ELF-1 (cell line): ENCODE measurements around the gene FAM90A26.
"Not testable (repeated sequence)": the region's sequence is repeated elsewhere in the genome, so short reads cannot be mapped to it uniquely, and the experiment has no call there.

Experiments used
- DNase-seq: peaks from one replicate; pipeline ENCODE4 v3.0.0-alpha.2; 2016; ENCODE audit warnings: low read depth, low spot score

Gene FAM90A26

GRCh38 chr4:9155101-9155886, 14.9 kb upstream of the FAM90A26 start:
- peak; percentile 17 for DNase-seq

GRCh38 chr4:9158392-9158791, 11.8 kb upstream of the FAM90A26 start:
- DNase-seq: peak; percentile 52

GRCh38 chr4:9160046-9160445, 10.2 kb upstream of the FAM90A26 start:
- not testable (repeated sequence) for DNase-seq

GRCh38 chr4:9165990-9166389, 4.2 kb upstream of the FAM90A26 start:
- not testable (repeated sequence) for DNase-seq

DNA sequence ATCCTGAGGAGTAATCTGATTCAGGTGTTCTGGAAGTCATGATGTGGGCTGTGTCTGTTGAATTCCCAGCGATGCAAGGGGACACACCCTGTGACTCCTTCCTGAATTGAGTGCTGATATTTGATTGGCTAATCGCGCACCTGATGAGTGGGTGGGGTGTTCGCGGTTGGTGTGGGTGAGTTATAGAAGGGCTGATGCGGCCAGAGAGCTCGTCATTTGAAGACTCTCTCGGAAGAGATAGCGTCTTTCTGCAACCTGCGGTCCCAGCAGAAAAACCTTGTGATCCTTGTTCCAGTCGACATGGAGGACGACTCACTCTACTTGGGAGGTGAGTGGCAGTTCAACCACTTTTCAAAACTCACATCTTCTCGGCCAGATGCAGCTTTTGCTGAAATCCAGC, 40.1 kb downstream of the FAM90A26 start, which contains the start of gene USP17L10:
Gene USP17L10, plus strand, starts transcription at position 301 of the 400 bp plus-strand sequence. Its CDS starts 0 bp downstream, at position 301.
- DNase-seq: not testable (repeated sequence)

GRCh38 chr4:9214701-9215100, 44.5 kb downstream of the FAM90A26 start:
- DNase-seq: not testable (repeated sequence)

- DNase-seq: not testable (repeated sequence)
Measured at GRCh38 chr4:9215105-9215504, 44.9 kb downstream of the FAM90A26 start, which contains the start of gene USP17L11. Gene USP17L11, plus strand, starts transcription at chr4:9215405. Its CDS starts 0 bp downstream, at chr4:9215405.

GRCh38 chr4:9219852-9220251, 49.6 kb downstream of the FAM90A26 start, which contains the start of gene USP17L12:
Gene USP17L12, plus strand, starts transcription at chr4:9220152. Its CDS starts 0 bp downstream, at chr4:9220152.
- DNase-seq: not testable (repeated sequence)

DNA sequence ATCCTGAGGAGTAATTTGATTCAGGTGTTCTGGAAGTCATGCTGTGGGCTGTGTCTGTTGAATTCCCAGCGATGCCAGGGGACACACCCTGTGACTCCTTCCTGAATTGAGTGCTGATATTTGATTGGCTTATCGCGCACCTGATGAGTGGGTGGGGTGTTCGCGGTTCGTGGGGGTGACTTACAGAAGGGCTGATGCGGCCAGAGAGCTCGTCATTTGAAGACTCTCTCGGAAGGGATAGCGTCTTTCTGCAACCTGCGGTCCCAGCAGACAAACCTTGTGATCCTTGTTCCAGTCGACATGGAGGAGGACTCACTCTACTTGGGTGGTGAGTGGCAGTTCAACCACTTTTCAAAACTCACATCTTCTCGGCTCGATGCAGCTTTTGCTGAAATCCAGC, 54.4 kb downstream of the FAM90A26 start, which contains the start of gene USP17L13:
Gene USP17L13, plus strand, starts transcription at position 301 of the 400 bp plus-strand sequence. Its CDS starts 0 bp downstream, at position 301.
- not testable (repeated sequence) for DNase-seq
